HG03565 (cell line): ENCODE data around the gene ZC3H8.

Experiments used
- ATAC-seq: cut with Tn5 transposase; IDR thresholded peaks from one replicate; pipeline ENCODE4 v1.9.1; 2021; ENCODE audit warnings: mild to moderate bottlenecking, moderate library complexity; ENCODE audit not compliant: unreplicated experiment

ZC3H8 gene

GRCh38 chr2:112197868-112198267 is 57.0 kb downstream of the ZC3H8 start:
- no peak for ATAC-seq

GRCh38 chr2:112195950-112196349 is 58.9 kb downstream of the ZC3H8 start:
- no peak for ATAC-seq

DNA sequence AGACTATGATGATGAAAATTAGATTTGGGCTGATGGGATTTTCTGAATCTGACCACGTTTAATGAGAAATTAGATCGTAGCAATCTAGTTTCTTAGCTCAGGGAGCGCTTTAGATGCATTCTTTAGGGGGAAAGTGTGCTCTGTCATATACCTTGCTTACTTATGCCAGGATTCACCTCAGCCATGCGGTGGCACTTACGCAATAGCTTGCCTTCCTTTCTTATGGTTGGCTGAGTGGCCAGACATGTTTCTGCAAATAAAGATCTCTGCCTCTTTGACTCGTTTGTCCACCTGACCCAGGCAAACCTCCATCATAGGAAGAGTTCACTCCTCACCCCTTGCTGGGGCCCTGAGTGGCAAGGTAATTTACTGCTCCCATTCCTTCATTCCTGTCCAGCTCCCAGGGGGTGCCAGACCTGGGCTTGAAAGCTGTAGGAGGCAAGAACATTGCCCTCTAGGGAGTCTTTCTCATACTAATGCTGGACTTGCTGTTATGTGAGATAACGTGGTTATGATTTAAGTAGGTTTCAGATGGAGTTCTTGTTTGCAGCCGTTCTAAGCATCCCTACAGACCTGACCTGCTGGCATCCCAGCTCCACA is 59.6 kb downstream of the ZC3H8 start:
- ATAC-seq, result no peak

- ATAC-seq, result no peak
Observed at GRCh38 chr2:112194482-112194881, 60.4 kb downstream of the ZC3H8 start.

DNA sequence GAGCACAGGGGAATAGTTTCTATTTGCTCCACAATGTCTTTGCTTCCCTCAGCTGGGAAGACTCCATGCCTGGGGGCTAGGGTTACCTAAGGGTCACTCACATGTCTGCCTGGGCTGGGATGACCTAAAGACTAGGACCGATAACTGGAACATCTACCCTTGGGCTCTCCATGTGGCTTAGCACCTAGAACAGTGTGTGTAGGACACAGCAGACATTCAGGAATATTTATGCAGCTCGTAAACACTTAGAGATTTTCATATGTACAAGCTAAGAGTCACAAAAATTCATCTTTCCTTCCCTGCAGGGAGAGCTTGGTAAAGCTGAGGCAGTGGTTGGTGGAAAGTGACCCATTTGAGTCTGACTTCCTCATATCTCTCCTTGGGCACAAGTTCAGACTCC is 60.8 kb downstream of the ZC3H8 start:
- no peak for ATAC-seq

GRCh38 chr2:112189001-112189556 is 65.8 kb downstream of the ZC3H8 start:
- ATAC-seq, result no peak

DNA sequence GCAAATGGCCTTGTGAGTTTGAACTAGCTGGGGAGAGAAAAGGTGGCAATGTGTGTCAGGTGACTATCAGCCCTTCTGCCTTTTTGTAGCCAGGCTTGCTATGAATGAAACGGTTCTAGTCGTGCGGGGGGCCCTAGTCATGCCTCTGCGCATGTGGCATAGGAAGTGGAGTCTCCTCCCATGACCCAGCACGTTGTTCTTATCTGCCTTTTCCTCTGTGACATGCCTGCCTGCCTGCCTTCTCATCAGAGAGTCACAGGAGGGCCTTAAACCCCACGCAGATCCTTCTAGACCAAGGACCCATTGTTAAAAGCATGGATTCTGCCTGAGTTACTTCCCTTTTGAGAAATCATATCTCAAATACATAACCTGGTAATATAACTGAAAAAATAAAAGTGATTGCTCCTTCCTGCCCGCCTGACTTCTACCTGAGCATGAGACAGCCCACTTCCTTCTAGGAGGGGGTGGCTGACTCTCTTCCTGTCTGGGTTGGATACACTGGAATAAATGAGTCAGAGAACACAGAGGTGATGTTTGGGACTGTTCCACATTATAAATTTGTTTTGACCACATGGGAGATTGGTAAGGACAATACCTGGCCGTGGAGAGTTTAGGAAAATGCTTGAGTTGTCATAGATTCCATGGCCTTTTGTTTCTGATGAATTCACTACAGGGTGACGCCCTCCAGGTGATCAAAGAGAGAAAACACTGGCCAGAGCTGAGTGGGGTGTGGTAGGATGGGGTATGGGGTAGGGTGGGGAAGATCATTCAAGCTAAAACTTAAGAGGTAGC is 66.8 kb downstream of the ZC3H8 start:
- ATAC-seq, result no peak

DNA sequence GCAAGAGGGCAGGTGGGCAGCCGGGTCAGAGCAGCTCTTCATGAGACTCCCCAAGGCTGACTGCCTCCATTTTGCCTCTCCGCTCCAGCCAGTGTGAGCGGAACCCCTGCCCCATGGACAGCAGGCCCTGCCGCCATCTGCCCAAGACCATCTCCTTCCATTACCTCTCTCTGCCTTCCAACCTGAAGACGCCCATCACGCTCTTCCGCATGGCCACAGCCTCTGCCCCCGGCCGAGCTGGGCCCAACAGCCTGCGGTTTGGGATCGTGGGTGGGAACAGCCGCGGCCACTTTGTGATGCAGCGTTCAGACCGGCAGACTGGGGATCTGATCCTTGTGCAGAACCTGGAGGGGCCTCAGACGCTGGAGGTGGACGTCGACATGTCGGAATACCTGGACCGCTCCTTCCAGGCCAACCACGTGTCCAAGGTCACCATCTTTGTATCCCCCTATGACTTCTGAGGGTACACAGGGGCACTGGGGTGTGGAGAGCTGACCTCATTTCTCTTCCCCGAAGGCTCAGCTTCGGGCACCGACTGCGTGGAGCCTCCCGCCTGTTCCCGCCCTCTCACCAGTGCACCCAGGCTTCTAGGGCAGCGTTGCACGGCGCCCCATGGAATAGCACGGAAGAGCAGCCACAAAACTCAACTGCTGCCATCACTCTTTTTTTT is 67.7 kb downstream of the ZC3H8 start:
- ATAC-seq, result no peak

GRCh38 chr2:112185131-112185530 is 69.7 kb downstream of the ZC3H8 start:
- ATAC-seq, result no peak

DNA sequence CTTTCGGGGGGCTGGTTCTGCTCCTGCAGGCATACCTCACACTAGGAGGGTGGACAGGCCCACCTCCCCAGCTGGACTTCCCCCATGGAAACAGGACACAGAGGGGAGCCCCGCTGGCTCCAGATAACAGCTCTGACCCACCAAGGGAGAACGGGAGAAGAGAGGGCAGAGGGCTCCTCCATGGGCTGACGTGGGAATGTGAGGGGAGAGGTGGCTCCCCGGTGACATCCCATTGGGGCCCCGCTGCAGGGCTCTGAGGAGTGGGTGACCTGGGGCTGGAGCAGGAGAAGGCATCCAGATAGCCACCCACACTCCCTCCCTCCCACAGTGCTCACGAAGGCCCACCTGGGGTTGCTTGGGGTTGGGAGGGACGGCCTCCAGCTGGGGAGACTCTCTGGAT is 70.7 kb downstream of the ZC3H8 start:
- no peak for ATAC-seq

DNA sequence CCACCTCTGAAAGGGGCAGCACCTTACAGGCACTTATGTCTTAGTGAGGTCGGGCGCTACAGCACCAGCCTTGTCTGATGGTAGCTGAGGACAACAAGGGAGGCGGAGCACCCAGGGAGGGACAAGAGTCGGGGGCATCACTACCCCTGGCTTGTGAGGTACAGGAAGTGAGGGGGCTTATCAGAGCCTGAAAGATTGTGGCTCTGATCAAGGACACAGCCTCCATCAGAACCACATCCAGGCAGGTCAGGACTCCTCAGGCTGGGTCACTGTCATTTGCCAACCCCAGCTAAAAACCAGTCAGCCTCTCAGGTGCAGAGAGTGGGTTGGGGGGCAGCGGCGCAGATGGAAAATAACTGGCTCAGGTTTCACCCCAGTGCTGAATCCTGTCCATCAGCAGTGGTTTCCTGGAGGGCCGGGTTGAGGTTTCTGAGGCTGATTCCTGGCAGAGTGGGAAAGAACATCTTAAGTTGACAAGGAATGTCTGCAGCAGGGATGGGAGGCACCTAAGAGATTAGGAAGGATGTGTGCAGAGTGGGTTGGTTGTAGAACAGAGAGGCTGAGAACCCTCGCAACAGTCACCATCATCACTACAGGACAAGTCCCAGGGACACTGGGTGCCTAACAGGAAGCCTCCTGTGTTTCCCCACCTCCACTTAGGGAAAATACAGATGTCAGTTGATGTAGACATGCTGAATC is 71.4 kb downstream of the ZC3H8 start:
- no peak for ATAC-seq

DNA sequence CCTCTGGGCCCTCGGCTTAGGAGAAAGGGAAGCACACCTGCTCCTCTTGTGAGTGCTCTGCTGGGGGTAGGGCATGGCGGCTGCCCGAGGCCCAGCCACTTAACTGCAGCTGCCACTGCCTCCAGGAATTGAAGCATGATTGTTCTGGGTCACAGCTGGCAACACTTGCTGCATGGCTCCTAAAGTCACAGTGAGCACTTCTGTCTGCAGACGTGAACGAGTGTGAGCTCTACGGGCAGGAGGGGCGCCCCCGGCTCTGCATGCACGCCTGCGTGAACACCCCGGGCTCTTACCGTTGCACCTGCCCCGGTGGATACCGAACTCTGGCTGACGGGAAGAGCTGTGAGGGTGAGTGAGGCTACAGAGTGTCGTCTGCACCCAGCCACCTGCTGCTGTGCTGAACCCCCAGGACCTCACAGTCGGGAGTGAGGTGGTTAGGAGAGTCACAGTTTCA is 72.2 kb downstream of the ZC3H8 start:
- ATAC-seq, result no peak

DNA sequence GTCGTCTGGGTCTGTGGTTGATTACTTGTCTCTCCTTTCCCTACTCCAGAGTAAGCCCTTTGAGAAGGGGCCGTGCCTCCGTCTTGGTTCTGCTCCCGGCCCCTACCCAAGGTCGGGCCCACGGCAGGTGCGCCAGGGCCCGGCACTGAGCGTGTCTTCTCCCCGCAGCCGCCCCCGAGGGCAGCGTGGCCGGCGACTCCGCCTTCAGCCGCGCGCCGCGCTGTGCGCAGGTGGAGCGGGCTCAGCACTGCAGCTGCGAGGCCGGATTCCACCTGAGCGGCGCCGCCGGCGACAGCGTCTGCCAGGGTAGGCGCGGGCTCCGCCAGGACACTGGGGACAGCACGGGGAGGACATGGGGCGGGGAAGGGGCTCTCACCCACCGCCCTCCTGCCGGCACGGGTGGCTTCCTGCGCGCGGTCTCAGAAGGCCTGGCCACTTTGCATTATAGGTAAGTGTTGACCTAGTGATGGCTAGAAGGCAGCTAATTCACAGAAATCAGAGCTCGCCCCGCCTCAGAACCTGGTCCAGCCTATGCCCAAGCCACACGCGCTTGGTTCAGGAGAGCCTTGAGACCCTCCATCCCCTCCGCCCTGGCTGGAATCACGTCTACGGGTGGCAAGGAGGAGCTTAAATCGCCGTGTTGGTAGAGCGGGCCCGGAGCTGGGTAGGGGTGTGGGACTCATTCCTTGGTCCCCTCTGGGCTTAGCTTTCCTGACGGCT is 73.1 kb downstream of the ZC3H8 start:
- no peak for ATAC-seq

GRCh38 chr2:112175958-112176573 is 78.8 kb downstream of the ZC3H8 start:
- ATAC-seq, result no peak

DNA sequence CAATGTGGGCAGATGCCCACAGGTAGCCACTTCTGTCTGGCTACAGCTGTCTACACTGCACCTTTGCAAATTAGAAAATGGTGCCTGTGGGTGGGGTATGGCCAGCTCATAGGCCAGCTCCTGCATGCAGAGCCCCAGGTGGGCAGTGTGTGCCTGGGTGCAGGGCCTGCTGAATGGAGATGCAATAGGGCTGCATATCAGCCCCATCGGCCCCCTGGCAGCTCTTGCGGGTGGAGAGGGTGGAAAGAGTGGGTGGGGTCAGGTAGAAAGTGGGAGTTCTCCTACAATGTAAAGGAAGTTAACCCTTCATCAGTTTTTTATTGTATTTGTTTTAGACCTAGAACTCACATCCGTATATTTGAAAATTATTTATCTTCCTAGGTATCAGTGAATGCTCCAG is 79.5 kb downstream of the ZC3H8 start:
- no peak for ATAC-seq

GRCh38 chr2:112174383-112174782 is 80.5 kb downstream of the ZC3H8 start:
- no peak for ATAC-seq

GRCh38 chr2:112173646-112174319 is 81.1 kb downstream of the ZC3H8 start:
- no peak for ATAC-seq

DNA sequence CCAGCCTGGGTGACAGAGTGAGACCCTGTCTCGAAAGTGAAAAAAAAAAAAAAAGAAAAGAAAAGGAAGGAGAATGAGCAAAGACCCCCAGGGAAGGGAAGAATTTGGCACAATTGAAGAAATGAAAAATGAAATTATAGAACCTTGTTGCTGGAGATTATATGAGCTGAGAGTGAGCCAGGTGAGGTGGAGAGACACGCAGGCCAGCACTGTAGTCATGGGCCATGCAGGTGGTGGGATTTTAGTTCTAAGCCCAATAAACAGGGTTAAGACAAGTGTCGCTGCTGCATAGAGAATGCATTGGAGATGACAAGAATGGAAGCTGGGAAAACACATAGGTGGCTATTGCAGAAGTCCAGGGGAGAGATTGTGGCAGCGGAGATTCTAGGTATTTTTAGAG is 84.3 kb downstream of the ZC3H8 start:
- ATAC-seq, result no peak

DNA sequence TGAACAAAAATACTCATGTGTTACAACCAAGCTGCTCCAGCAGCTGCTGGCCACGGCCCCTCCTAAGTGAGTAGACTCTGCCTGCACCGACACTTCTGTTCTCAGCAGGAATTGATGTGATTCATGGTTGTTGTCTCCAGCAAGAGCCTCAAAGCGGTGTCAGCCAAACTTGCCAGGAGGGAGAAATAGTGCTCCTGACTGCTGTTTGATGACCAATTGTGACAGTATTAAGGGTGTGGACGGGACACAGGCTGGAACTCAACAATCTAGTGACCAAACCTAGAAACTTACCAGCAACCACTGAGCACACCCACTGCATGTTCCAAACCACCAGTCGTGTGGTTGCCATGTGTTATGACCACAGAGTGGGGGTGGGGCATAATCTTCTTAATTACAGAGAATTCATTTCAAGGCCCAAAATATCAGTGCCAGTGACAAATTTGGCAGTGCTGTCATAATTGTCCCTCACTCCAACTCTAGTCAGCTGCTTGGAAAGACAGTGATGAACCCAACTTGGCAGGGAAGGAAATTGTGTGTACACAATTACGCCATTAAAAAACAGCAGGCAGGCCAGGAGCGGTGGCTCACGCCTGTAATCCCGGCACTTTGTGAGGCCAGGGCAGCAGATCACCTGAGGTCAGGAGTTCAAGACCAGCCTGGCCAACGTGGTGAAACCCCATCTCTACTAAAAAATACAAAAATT is 86.3 kb downstream of the ZC3H8 start:
- ATAC-seq, result no peak
